ENCODE data around the gene LARP6. TPM values are rescaled to one million over a fixed set of nuclear protein-coding genes. Genes with fewer than 3 reads are reported as not detected.

LARP6 gene
- total and polyA plus RNA-seq, 2 experiments from 2014 or later = 20.0 to 22.4 TPM

GRCh38 chr15:70882361-70882760, 28.4 kb upstream of the LARP6 start:
- H3K4me1 ChIP-seq (ENCODE audit: insufficient read depth) = no peaks in the 10 kb centered on the region
- Mint-ChIP-seq H3K9me3 (no peaks in the 10 kb centered on the region), H3K4me1 (no peaks in the 10 kb centered on the region), H3K36me3 (ENCODE audit: low read depth) (no peaks in the 10 kb centered on the region), H3K4me3 (no peak overlapping the region), H3K27ac (no peak overlapping the region), H3K27me3 (ENCODE audit: insufficient read depth, low read depth, poor library complexity) (no peaks in the 10 kb centered on the region)
- H3K4me3 ChIP-seq = no peak overlapping the region
- no peak for DNase-seq (ENCODE audit: low spot score)
- ATAC-seq = no peak
- H3K79me2 ChIP-seq (replicated peaks; ENCODE audit: insufficient read depth) = no peaks in the 10 kb centered on the region
- no peak for TF ChIP-seq NANOG (IDR thresholded peaks at IDR 0.05; ENCODE audit: borderline replicate concordance)
- no peak for TF ChIP-seq REST (IDR thresholded peaks at IDR 0.05; ENCODE audit: unreplicated experiment)
- TF ChIP-seq STAT1 (IDR thresholded peaks at IDR 0.05; ENCODE audit: unreplicated experiment) = no peak
- TF ChIP-seq EZH2phosphoT487 (IDR thresholded peaks at IDR 0.05; ENCODE audit: unreplicated experiment) = no peak
- no peak for TF ChIP-seq EZH2 (IDR thresholded peaks at IDR 0.05; ENCODE audit: low read depth, unreplicated experiment)
- TF ChIP-seq JUNB (IDR thresholded peaks at IDR 0.05; ENCODE audit: unreplicated experiment) = no peak
- TF ChIP-seq ZNF462 (CRISPR knock-in tag; IDR thresholded peaks at IDR 0.05) = no peak
- TF ChIP-seq ETS1 (IDR thresholded peaks at IDR 0.05) = no peak
- TF ChIP-seq ZNF331 (CRISPR knock-in tag; IDR thresholded peaks at IDR 0.05; ENCODE audit: low read depth) = no peak
- no peak for TF ChIP-seq CTCF (conservative IDR thresholded peaks at IDR 0.05; ENCODE audit: low read depth in 2 of 2)
- TF ChIP-seq CREB1 (CRISPR knock-in tag; IDR thresholded peaks at IDR 0.05; ENCODE audit: low read depth) = no peak
- TF ChIP-seq POLR2AphosphoS5 (IDR thresholded peaks at IDR 0.05; ENCODE audit: low read depth) = no peak
- no peak for TF ChIP-seq ZNF114 (CRISPR knock-in tag; IDR thresholded peaks at IDR 0.05)
- H3F3A ChIP-seq (replicated peaks; ENCODE audit: low read depth) = no peaks in the 10 kb centered on the region
- no peaks in the 10 kb centered on the region for H3K36me3 ChIP-seq (ENCODE audit: insufficient read depth)
- no peak overlapping the region for H2AFZ ChIP-seq
- H3K27me3 ChIP-seq (ENCODE audit: insufficient read depth) = no peaks in the 10 kb centered on the region
- H3K9me2 ChIP-seq (ENCODE audit: insufficient read depth) = no peaks in the 10 kb centered on the region
- no peaks in the 10 kb centered on the region for H4K20me1 ChIP-seq (replicated peaks; ENCODE audit: insufficient read depth)
- H3K27ac ChIP-seq (ENCODE audit: low read depth) = no peak overlapping the region
- no peak overlapping the region for H3K4me2 ChIP-seq

Data from GM23338 (cell line).